IPS DF 19.7 (cell line): ENCODE data around the gene ZNF24.
A peak's percentile ranks its signal among the peaks of the same experiment; 100 is the strongest.

Source experiments
- DNase-seq: peaks from one replicate; pipeline ENCODE4 v3.0.0-alpha.2; 2013; ENCODE audit warnings: low read depth, low spot score

The ZNF24 gene

GRCh38 chr18:35343936-35344735 lies at the start of gene ZNF24:
TSS of gene ZNF24 (minus strand) at chr18:35344420. CDS start at chr18:35340650, 3,770 bp downstream.
- DNase-seq: peak; percentile 69

- no peak for DNase-seq
Observed at GRCh38 chr18:35393716-35394115, 49.5 kb upstream of the ZNF24 start.

GRCh38 chr18:35392375-35392774 lies 48.2 kb upstream of the ZNF24 start:
- no peak for DNase-seq

GRCh38 chr18:35390951-35391700 lies 46.9 kb upstream of the ZNF24 start:
- DNase-seq: no peak

GRCh38 chr18:35389095-35389618 lies 44.9 kb upstream of the ZNF24 start:
- DNase-seq: no peak

- DNase-seq: no peak
Observed at GRCh38 chr18:35387152-35387571, 42.9 kb upstream of the ZNF24 start.

GRCh38 chr18:35386600-35387100 lies 42.4 kb upstream of the ZNF24 start:
- peak; percentile 63 for DNase-seq

- no peak for DNase-seq
Observed at GRCh38 chr18:35383136-35383535, 38.9 kb upstream of the ZNF24 start.

GRCh38 chr18:35379421-35379820 lies 35.2 kb upstream of the ZNF24 start:
- DNase-seq: no peak

GRCh38 chr18:35378574-35378896 lies 34.3 kb upstream of the ZNF24 start:
- DNase-seq: no peak

GRCh38 chr18:35377875-35378573 lies 33.8 kb upstream of the ZNF24 start:
- no peak for DNase-seq

GRCh38 chr18:35376742-35377695 lies 32.8 kb upstream of the ZNF24 start, which contains the start of gene ZNF396:
TSS of gene ZNF396 (minus strand) at chr18:35377337. CDS start at chr18:35374292, 3,045 bp downstream.
- DNase-seq: peak; percentile 48

GRCh38 chr18:35376393-35376741 lies 32.1 kb upstream of the ZNF24 start:
- DNase-seq: no peak

- no peak for DNase-seq
Observed at GRCh38 chr18:35374708-35375107, 30.5 kb upstream of the ZNF24 start.

GRCh38 chr18:35371412-35372195 lies 27.4 kb upstream of the ZNF24 start:
- DNase-seq: no peak

GRCh38 chr18:35369126-35369525 lies 24.9 kb upstream of the ZNF24 start:
- DNase-seq: no peak

GRCh38 chr18:35368595-35368994 lies 24.4 kb upstream of the ZNF24 start:
- DNase-seq: no peak

GRCh38 chr18:35362531-35362930 lies 18.3 kb upstream of the ZNF24 start:
- DNase-seq: no peak

GRCh38 chr18:35361570-35362321 lies 17.5 kb upstream of the ZNF24 start:
- no peak for DNase-seq
